Tongue (tissue), 2 donors: Measurements from ENCODE around the gene CLIP4. TPM values are rescaled to one million over a fixed set of nuclear protein-coding genes. Genes with fewer than 3 reads are reported as not detected.

Experiments
- DNase-seq: peaks from one replicate; pipeline ENCODE4 v3.0.0-alpha.2; 2015
- total RNA-seq: library from RNA; depleted of rRNA; stranded (reverse); fragments of >200 nt; gene quantifications from one replicate; pipeline ENCODE4 v1.2.3, GENCODE V29; 2014

Gene CLIP4
- total RNA-seq, 1 donor from 2014 or later, result 74.8 TPM

- no peak for DNase-seq
Measured at GRCh38 chr2:29222381-29223179, 107.4 kb downstream of the CLIP4 start.

GRCh38 chr2:29223257-29223656, 108.0 kb downstream of the CLIP4 start:
- DNase-seq, result no peak

GRCh38 chr2:29223851-29224692, 108.9 kb downstream of the CLIP4 start:
- DNase-seq, result peak; percentile 47

GRCh38 chr2:29224693-29225551, 109.7 kb downstream of the CLIP4 start:
- no peak for DNase-seq

GRCh38 chr2:29225814-29226213, 110.6 kb downstream of the CLIP4 start:
- DNase-seq, result no peak

GRCh38 chr2:29226375-29226774, 111.2 kb downstream of the CLIP4 start:
- no peak for DNase-seq

GRCh38 chr2:29226808-29227207, 111.6 kb downstream of the CLIP4 start:
- no peak for DNase-seq

- peak; percentile 32 for DNase-seq
Measured at GRCh38 chr2:29227935-29228675, 112.9 kb downstream of the CLIP4 start.

- no peak for DNase-seq
Measured at GRCh38 chr2:29228947-29229346, 113.7 kb downstream of the CLIP4 start.

GRCh38 chr2:29229640-29230039, 114.4 kb downstream of the CLIP4 start:
- no peak for DNase-seq

GRCh38 chr2:29232041-29232440, 116.8 kb downstream of the CLIP4 start:
- no peak for DNase-seq

GRCh38 chr2:29233428-29233827, 118.2 kb downstream of the CLIP4 start:
- DNase-seq, result peak; percentile 68

GRCh38 chr2:29235411-29235810, 120.2 kb downstream of the CLIP4 start:
- no peak for DNase-seq

- DNase-seq, result no peak
Measured at GRCh38 chr2:29236074-29236473, 120.9 kb downstream of the CLIP4 start.

- DNase-seq, result no peak
Measured at GRCh38 chr2:29238497-29238896, 123.3 kb downstream of the CLIP4 start.

Other genes starting within 250 kb of the CLIP4 start
- 11.6 TPM for gene TRMT61B, start 245.1 kb upstream of the CLIP4 start, total RNA-seq
- 70.2 TPM for gene WDR43, start 220.7 kb upstream of the CLIP4 start, total RNA-seq
- gene TOGARAM2, start 134.1 kb upstream of the CLIP4 start, total RNA-seq, result 0.82 TPM
- gene PCARE, start 40.9 kb upstream of the CLIP4 start, total RNA-seq, result 3.3 TPM